ENCODE results near the gene ATP5MC3.

- TF ChIP-seq POLR2A (IDR thresholded peaks at IDR 0.05) (no peak), CTCF (IDR thresholded peaks at IDR 0.05) (no peak)
Observed at GRCh38 chr2:175143678-175144077, 37.8 kb downstream of the ATP5MC3 start.
